GM10266 (cell line): ENCODE data around the gene BUD13.
"Not testable (repeated sequence)": the region's sequence is repeated elsewhere in the genome, so short reads cannot be mapped to it uniquely, and the experiment has no call there.

Experiments used
- DNase-seq: peaks from one replicate; pipeline ENCODE4 v3.0.0; 2012; ENCODE audit errors: extremely low spot score
- CTCF ChIP-seq: IDR thresholded peaks from 2 replicates; pipeline ENCODE4 v1.5.1; 2012; ENCODE audit warnings: mild to moderate bottlenecking, low read depth; ENCODE audit not compliant: control insufficient read depth, insufficient read depth; ENCODE audit errors: missing control alignments

Gene BUD13

GRCh38 chr11:116776522-116776984 lies 3.8 kb upstream of the BUD13 start:
- no peak for DNase-seq
- no peak for TF ChIP-seq CTCF

- no peak for TF ChIP-seq CTCF
- DNase-seq, result no peak
Observed at GRCh38 chr11:116775975-116776374, 3.2 kb upstream of the BUD13 start.

- no peak for TF ChIP-seq CTCF
- DNase-seq, result no peak
Observed at GRCh38 chr11:116774661-116775060, 1.9 kb upstream of the BUD13 start.

GRCh38 chr11:116773203-116774097 lies 663 bp upstream of the BUD13 start:
- TF ChIP-seq CTCF, result no peak
- no peak for DNase-seq

GRCh38 chr11:116771935-116772334 lies 852 bp downstream of the BUD13 start:
- TF ChIP-seq CTCF, result no peak
- DNase-seq, result no peak

GRCh38 chr11:116762132-116762531 lies 10.7 kb downstream of the BUD13 start:
- DNase-seq, result no peak
- TF ChIP-seq CTCF, result no peak

- DNase-seq, result not testable (repeated sequence)
Observed at GRCh38 chr11:116756044-116756443, 16.7 kb downstream of the BUD13 start.
